H1 (cell line): Measurements from ENCODE around the gene ZNF536. TPM values are rescaled to one million over a fixed set of nuclear protein-coding genes. Genes with fewer than 3 reads are reported as not detected.

Experiments
- CTCF ChIA-PET: fragments of 300-600 bp; sonication (Branson Sonifier 250); formaldehyde crosslinking; loops from one replicate; lab custom pipeline; 2021; ENCODE audit not compliant: partially characterized antibody; lab: Charles Lee
- POLR2A ChIA-PET: fragments of 300-600 bp; sonication (Branson Sonifier 250); formaldehyde crosslinking; loops from one replicate; lab custom pipeline; 2021; ENCODE audit warnings: inconsistent platforms; ENCODE audit not compliant: partially characterized antibody; lab: Charles Lee
- DNase-seq, 2 experiments: peaks; one replicate each; pipeline versions ENCODE4 v3.0.0 to v3.0.0-alpha.2; 2010 to 2022; ENCODE audit warnings: low spot score in 2 of 2, low read depth in 1 of 2, mixed read lengths in 1 of 2
- FAIRE-seq: peaks from 2 replicates; lab custom pipeline; 2011; peaks lifted over from hg19 to GRCh38; lab: Jason Lieb, UNC
- H2AFZ ChIP-seq: 2 replicates; pipeline ENCODE4 v1.8.1; 2012; ENCODE audit warnings: low read length, inconsistent platforms
- H2AK5ac ChIP-seq: 2 replicates; pipeline ENCODE4 v1.6.1; 2013; ENCODE audit warnings: low read depth, low read length
- H2BK120ac ChIP-seq: replicated peaks from 2 replicates; pipeline ENCODE3; 2013; ENCODE audit warnings: low read depth, low read length, inconsistent platforms
- H2BK12ac ChIP-seq: 2 replicates; pipeline ENCODE4 v1.6.1; 2013; ENCODE audit warnings: low read depth, low read length
- H2BK15ac ChIP-seq: 2 replicates; pipeline ENCODE4 v1.6.1; 2013; ENCODE audit warnings: low read length
- H2BK20ac ChIP-seq: 2 replicates; pipeline ENCODE4 v1.6.1; 2013; ENCODE audit warnings: low read length
- H2BK5ac ChIP-seq: 2 replicates; pipeline ENCODE4 v1.6.1; 2013; ENCODE audit warnings: low read depth, low read length
- H3K14ac ChIP-seq: 2 replicates; pipeline ENCODE4 v1.6.1; 2013; ENCODE audit warnings: inconsistent platforms; ENCODE audit not compliant: insufficient read length
- H3K18ac ChIP-seq: 2 replicates; pipeline ENCODE4 v1.6.1; 2013; ENCODE audit warnings: low read length; ENCODE audit errors: extremely low read depth
- H3K23ac ChIP-seq: 2 replicates; pipeline ENCODE4 v1.6.1; 2013; ENCODE audit warnings: inconsistent platforms; ENCODE audit not compliant: insufficient read length
- H3K23me2 ChIP-seq: 2 replicates; pipeline ENCODE4 v1.6.1; 2013; ENCODE audit warnings: low read depth, low read length
- H3K27ac ChIP-seq: 2 replicates; pipeline ENCODE4 v1.6.1; 2011; ENCODE audit warnings: low read depth, low read length, inconsistent platforms
- H3K27me3 ChIP-seq, 4 experiments: replicated peaks in 1 of 4; 1 replicate in 1 of 4; 2 replicates in 3 of 4; pipeline versions ENCODE4 v1.6.1 to v1.8.1; 2011 to 2013; ENCODE audit warnings: low read length in 3 of 4, mild to moderate bottlenecking in 3 of 4, inconsistent platforms in 2 of 4, mixed read lengths in 2 of 4, moderate library complexity in 1 of 4; ENCODE audit not compliant: control insufficient read depth in 3 of 4, insufficient read depth in 3 of 4; ENCODE audit errors: extremely low read depth in 1 of 4
- H3K36me3 ChIP-seq, 4 experiments: 2 replicates each; pipeline versions ENCODE4 v1.6.1 to v1.8.1; 2011 to 2013; ENCODE audit warnings: mild to moderate bottlenecking in 4 of 4, low read length in 3 of 4, moderate library complexity in 2 of 4, control low read depth in 1 of 4, inconsistent platforms in 1 of 4; ENCODE audit not compliant: insufficient read depth in 4 of 4, control insufficient read depth in 2 of 4
- H3K4ac ChIP-seq: replicated peaks from 2 replicates; pipeline ENCODE3; 2013; ENCODE audit warnings: low read length, low read depth, mixed read lengths, inconsistent platforms; ENCODE audit not compliant: insufficient read length
- H3K4me1 ChIP-seq, 4 experiments: replicated peaks in 1 of 4; 1 replicate in 1 of 4; 2 replicates in 3 of 4; pipeline versions ENCODE4 v1.6.1 to v1.8.1; 2011 to 2013; ENCODE audit warnings: low read length in 3 of 4, inconsistent platforms in 2 of 4, mixed read lengths in 1 of 4; ENCODE audit not compliant: insufficient read depth in 4 of 4, control insufficient read depth in 3 of 4
- H3K4me2 ChIP-seq, 2 experiments: 2 replicates each; pipeline versions ENCODE4 v1.6.1 to v1.8.1; 2011 to 2013; ENCODE audit warnings: low read depth in 2 of 2, low read length in 2 of 2, control low read depth in 1 of 2, inconsistent platforms in 1 of 2, mild to moderate bottlenecking in 1 of 2; ENCODE audit not compliant: insufficient read depth in 1 of 2
- H3K4me3 ChIP-seq, 4 experiments: fragments of 200-600, 300-600 bp in 1 of 4; sonication (generic), shearing (Covaris generic), sonication (Bioruptor Twin) in 1 of 4; 2 replicates each; pipeline versions ENCODE4 v1.5.1 to v1.8.1; 2011 to 2016; ENCODE audit warnings: low read length in 4 of 4, low read depth in 3 of 4, control low read depth in 2 of 4, inconsistent platforms in 2 of 4, mild to moderate bottlenecking in 2 of 4, mixed read lengths in 1 of 4, moderate library complexity in 1 of 4; ENCODE audit not compliant: insufficient read depth in 2 of 4; ENCODE audit errors: extremely low read depth in 1 of 4
- H3K56ac ChIP-seq: replicated peaks from 2 replicates; pipeline ENCODE3; 2013; ENCODE audit warnings: low read depth, mild to moderate bottlenecking, mixed read lengths, low read length, inconsistent platforms; ENCODE audit not compliant: insufficient read length
- H3K79me1 ChIP-seq: 2 replicates; pipeline ENCODE4 v1.6.1; 2013; ENCODE audit warnings: low read depth, low read length, control low read depth
- H3K79me2 ChIP-seq, 2 experiments: 2 replicates each; pipeline versions ENCODE4 v1.6.1 to v1.8.1; 2012 to 2013; ENCODE audit warnings: low read length in 2 of 2, mild to moderate bottlenecking in 2 of 2, inconsistent platforms in 1 of 2; ENCODE audit not compliant: insufficient read depth in 2 of 2, control insufficient read depth in 1 of 2
- H3K9ac ChIP-seq, 4 experiments: replicated peaks in 1 of 4; 1 replicate in 1 of 4; 2 replicates in 3 of 4; pipeline versions ENCODE4 v1.6.1 to v1.8.1; 2011 to 2013; ENCODE audit warnings: low read depth in 3 of 4, low read length in 3 of 4, control low read depth in 2 of 4, mild to moderate bottlenecking in 2 of 4, moderate library complexity in 2 of 4, inconsistent platforms in 1 of 4; ENCODE audit errors: extremely low read depth in 1 of 4
- H3K9me3 ChIP-seq, 2 experiments: 2 replicates each; pipeline versions ENCODE4 v1.6.1 to v1.8.1; 2012 to 2013; ENCODE audit warnings: mild to moderate bottlenecking in 2 of 2, moderate library complexity in 2 of 2, control low read depth in 1 of 2, inconsistent platforms in 1 of 2, low read depth in 1 of 2, low read length in 1 of 2, mixed read lengths in 1 of 2; ENCODE audit not compliant: insufficient read depth in 2 of 2
- H4K20me1 ChIP-seq, 2 experiments: replicated peaks in 1 of 2; 2 replicates each; pipeline versions ENCODE3 to v1.8.1; 2011 to 2013; ENCODE audit warnings: inconsistent platforms in 2 of 2, low read length in 2 of 2, mild to moderate bottlenecking in 1 of 2; ENCODE audit not compliant: insufficient read depth in 2 of 2, control insufficient read depth in 1 of 2
- H4K5ac ChIP-seq: 2 replicates; pipeline ENCODE4 v1.6.1; 2013; ENCODE audit warnings: low read length, low read depth, mixed read lengths, inconsistent platforms; ENCODE audit not compliant: insufficient read length
- H4K8ac ChIP-seq: 2 replicates; pipeline ENCODE4 v1.8.0; 2013; ENCODE audit warnings: mild to moderate bottlenecking, moderate library complexity, low read length, inconsistent platforms; ENCODE audit not compliant: insufficient read depth; ENCODE audit errors: extremely low read depth
- H4K91ac ChIP-seq: replicated peaks from 2 replicates; pipeline ENCODE3; 2013; ENCODE audit warnings: low read length, mixed read lengths, inconsistent platforms; ENCODE audit not compliant: insufficient read length
- EZH2 ChIP-seq: fragments of 200-600 bp; sonication (generic); IDR thresholded peaks from 2 replicates; pipeline ENCODE4 v1.7.1; 2012; ENCODE audit warnings: low read depth, mild to moderate bottlenecking, moderate library complexity, low read length, inconsistent platforms; ENCODE audit not compliant: severe bottlenecking
- HDAC2 ChIP-seq, 2 experiments: fragments of 300-600 bp in 1 of 2; sonication (generic) in 1 of 2; IDR thresholded peaks; 2 replicates each; pipeline ENCODE4 v1.6.1; 2011 to 2012; ENCODE audit warnings: low read depth in 2 of 2, low read length in 2 of 2, mild to moderate bottlenecking in 2 of 2, moderate library complexity in 2 of 2, borderline replicate concordance in 1 of 2, inconsistent platforms in 1 of 2
- HDAC6 ChIP-seq: IDR thresholded peaks from one replicate; pipeline ENCODE4 v1.7.1; 2012; ENCODE audit warnings: low read depth, mild to moderate bottlenecking, inconsistent platforms, low read length, moderate library complexity
- KDM1A ChIP-seq: fragments of 200-600, 300-600 bp; sonication (generic); IDR thresholded peaks from 2 replicates; pipeline ENCODE4 v1.7.1; 2016; ENCODE audit warnings: mild to moderate bottlenecking, low read length, borderline replicate concordance
- KDM4A ChIP-seq: IDR thresholded peaks from one replicate; pipeline ENCODE4 v1.7.1; 2012; ENCODE audit warnings: low read depth, mild to moderate bottlenecking, moderate library complexity, low read length, inconsistent platforms; ENCODE audit not compliant: severe bottlenecking
- MAFK ChIP-seq: IDR thresholded peaks from 2 replicates; pipeline ENCODE4 v1.6.1; 2012; ENCODE audit warnings: low read depth, mild to moderate bottlenecking, improper control_type of control experiment, low read length
- RBBP5 ChIP-seq: IDR thresholded peaks from 2 replicates; pipeline ENCODE4 v1.7.1; 2012; ENCODE audit warnings: low read depth, mild to moderate bottlenecking, inconsistent platforms, low read length, moderate library complexity, borderline replicate concordance
- RNF2 ChIP-seq: fragments of 200-900, 300-1000 bp; sonication (generic); IDR thresholded peaks from 2 replicates; pipeline ENCODE4 v1.7.1; 2016; ENCODE audit warnings: borderline replicate concordance, low read depth, mild to moderate bottlenecking, antibody characterized with exemption, low read length; ENCODE audit not compliant: poor library complexity, severe bottlenecking; ENCODE audit errors: missing control alignments
- SRF ChIP-seq: IDR thresholded peaks from 2 replicates; pipeline ENCODE4 v1.6.1; 2011; ENCODE audit warnings: mild to moderate bottlenecking, low read depth, low read length, moderate library complexity
- YY1 ChIP-seq: IDR thresholded peaks from 2 replicates; pipeline ENCODE4 v1.6.1; 2011; ENCODE audit warnings: low read depth, mild to moderate bottlenecking, low read length
- WGBS, 2 experiments: shearing (Covaris generic) in 1 of 2; methylation state at CpG; one replicate each; pipeline versions ENCODE4 v1.1.6 to v1.1.7; 2013 to 2015; ENCODE audit warnings: low lambda C conversion rate in 2 of 2, mixed read lengths in 2 of 2, inconsistent platforms in 1 of 2, low coverage in 1 of 2, missing lambda C conversion rate in 1 of 2; ENCODE audit not compliant: insufficient replicate concordance in 2 of 2, insufficient coverage in 1 of 2, insufficient read length in 1 of 2; ENCODE audit errors: extremely low coverage in 1 of 2, missing lambda C conversion rate in 1 of 2; 5-methylcytosine and 5-hydroxymethylcytosine counted together
- polyA plus RNA-seq, 7 experiments: library from polyadenylated mRNA; depleted of rRNA in 3 of 7; stranded (reverse) in 5 of 7; unstranded in 2 of 7; fragments of >200 nt in 5 of 7; fragments of 200-250 nt in 2 of 7; gene quantifications; 1 replicate in 5 of 7; 2 replicates in 1 of 7; 4 replicates in 1 of 7; pipeline versions ENCODE4 v1.2.1 to v1.2.3, GENCODE V29; 2011 to 2013; ENCODE audit warnings: missing spikeins in 2 of 7, mixed read lengths in 2 of 7
- total RNA-seq: library from RNA; stranded (reverse); fragmentation: NEBNext Ultra II Directional; extraction: Animal tissue kit (Norgen Biotek cat#: 25700); gene quantifications from 2 replicates; pipeline ENCODE4 v1.2.1, GENCODE V29; 2021
- TF ChIP-seq, protein P1 (sequence below): IDR thresholded peaks from 2 replicates; pipeline ENCODE4 v1.6.1; 2012; ENCODE audit warnings: inconsistent platforms
- TF ChIP-seq, protein P2 (sequence below): IDR thresholded peaks from 2 replicates; pipeline ENCODE4 v1.6.1; 2011; ENCODE audit warnings: low read length, improper control_type of control experiment

Gene ZNF536
- total and polyA plus RNA-seq, 2 of the 8 experiments (the other 6 are each of a cell fraction or from before 2014, with no cell fraction given), result 0.09 to 0.11 TPM

DNA sequence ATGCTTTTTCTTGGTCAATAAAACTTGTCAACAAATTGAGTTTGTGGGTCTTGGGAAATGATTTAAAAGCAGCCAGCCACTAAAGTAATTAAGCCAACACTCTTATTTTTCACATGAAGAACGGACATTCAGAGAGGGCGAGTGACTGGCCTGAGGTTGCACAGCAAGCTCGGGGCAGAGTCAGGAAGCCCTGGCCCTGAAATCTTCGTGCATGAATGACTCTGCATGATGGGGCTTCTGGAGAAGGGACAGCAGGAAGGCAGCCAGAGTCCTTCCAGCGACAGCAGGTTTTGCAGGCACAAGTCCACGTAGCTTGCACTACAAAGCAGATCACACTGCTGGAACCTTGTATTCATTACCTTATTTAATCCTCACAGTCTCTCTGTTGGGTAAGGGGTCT is 232.5 kb downstream of the ZNF536 start:
- Histone ChIP-seq H3K14ac (no peak overlapping the region), H4K91ac (no peak overlapping the region), H2BK15ac (no peak overlapping the region), H2BK120ac (no peak overlapping the region), H2BK5ac (no peak overlapping the region), H3K23ac (no peak overlapping the region), H3K27ac (no peak overlapping the region), H2BK20ac (no peak overlapping the region), H3K56ac (no peak overlapping the region), H4K5ac (no peak overlapping the region), H3K4me1 (no peaks in the 10 kb centered on the region), H3K9me3 (no peaks in the 10 kb centered on the region), H3K23me2 (peaks cover 2% of the 10 kb centered on the region; the same call in 1 of the 2 replicates), H3K4me2 (no peak overlapping the region), H3K4ac (no peak overlapping the region), H3K4me3 (no peak overlapping the region), H3K27me3 (no peaks in the 10 kb centered on the region), H3K9ac (no peak overlapping the region), H3K79me2 (no peaks in the 10 kb centered on the region), H3K79me1 (no peaks in the 10 kb centered on the region), H3K18ac (no peak overlapping the region), H4K8ac (no peak overlapping the region), H2BK12ac (no peak overlapping the region), H2AK5ac (no peak overlapping the region), H3K36me3 (no peaks in the 10 kb centered on the region), H2AFZ (no peak overlapping the region), H4K20me1 (no peaks in the 10 kb centered on the region)
- DNase-seq (peak in 1 of 2 experiments; percentile 14), FAIRE-seq (no peak)
- POLR2A ChIA-PET, result no interaction called here
- WGBS, 2 experiments, result 93% methylated on average over 6 of the region's 6 CpGs; no CpG with 5 or more reads in 1 of the 2 experiments
- CTCF ChIA-PET, result no interaction called here
- TF ChIP-seq HDAC2 (IDR thresholded peaks at IDR 0.05; ENCODE audit: borderline replicate concordance in 1 of 2, low read depth in 2 of 2, low read length in 2 of 2) (peak in 1 of 2 experiments; percentile 67; a peak in 1 of 4 replicates), RBBP5 (no peak), KDM1A (peak; percentile 97), MAFK (no peak), EZH2 (no peak), YY1 (no peak), KDM4A (no peak), SRF (no peak), RNF2 (no peak), HDAC6 (no peak)
- TF ChIP-seq, protein P1, sequence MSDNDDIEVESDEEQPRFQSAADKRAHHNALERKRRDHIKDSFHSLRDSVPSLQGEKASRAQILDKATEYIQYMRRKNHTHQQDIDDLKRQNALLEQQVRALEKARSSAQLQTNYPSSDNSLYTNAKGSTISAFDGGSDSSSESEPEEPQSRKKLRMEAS, result no peak
- TF ChIP-seq, protein P2, sequence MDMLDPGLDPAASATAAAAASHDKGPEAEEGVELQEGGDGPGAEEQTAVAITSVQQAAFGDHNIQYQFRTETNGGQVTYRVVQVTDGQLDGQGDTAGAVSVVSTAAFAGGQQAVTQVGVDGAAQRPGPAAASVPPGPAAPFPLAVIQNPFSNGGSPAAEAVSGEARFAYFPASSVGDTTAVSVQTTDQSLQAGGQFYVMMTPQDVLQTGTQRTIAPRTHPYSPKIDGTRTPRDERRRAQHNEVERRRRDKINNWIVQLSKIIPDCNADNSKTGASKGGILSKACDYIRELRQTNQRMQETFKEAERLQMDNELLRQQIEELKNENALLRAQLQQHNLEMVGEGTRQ, result no peak
